ENCODE results near the gene ZSCAN22.
"Not testable (repeated sequence)": the region's sequence is repeated elsewhere in the genome, so short reads cannot be mapped to it uniquely, and the experiment has no call there.

The ZSCAN22 gene

GRCh38 chr19:58326914-58327726, at the start of gene ZSCAN22:
ZSCAN22 (plus strand) TSS chr19:58326994; CDS start chr19:58334803, 7,809 bp downstream.
- peak; percentile 81 for DNase-seq (ENCODE audit: low read depth)

GRCh38 chr19:58277197-58277596, 49.6 kb upstream of the ZSCAN22 start:
- DNase-seq (ENCODE audit: low read depth): no peak

GRCh38 chr19:58277748-58278540, 48.9 kb upstream of the ZSCAN22 start:
- no peak for DNase-seq (ENCODE audit: low read depth)

- peak; percentile 91 for DNase-seq (ENCODE audit: low read depth)
These were observed 48.2 kb upstream of the ZSCAN22 start, which contains the start of gene ZNF8 for GRCh38 chr19:58278541-58279041. ZNF8 (plus strand) TSS chr19:58278955; CDS start chr19:58279082, 127 bp downstream.

GRCh38 chr19:58279042-58279924, 47.5 kb upstream of the ZSCAN22 start:
- DNase-seq (ENCODE audit: low read depth): no peak

- no peak for DNase-seq (ENCODE audit: low read depth)
These were observed 46.9 kb upstream of the ZSCAN22 start for GRCh38 chr19:58279925-58280316.

GRCh38 chr19:58284199-58284598, 42.6 kb upstream of the ZSCAN22 start:
- no peak for DNase-seq (ENCODE audit: low read depth)

GRCh38 chr19:58291943-58292342, 34.9 kb upstream of the ZSCAN22 start:
- no peak for DNase-seq (ENCODE audit: low read depth)

- no peak for DNase-seq (ENCODE audit: low read depth)
These were observed 31.9 kb upstream of the ZSCAN22 start for GRCh38 chr19:58294743-58295374.

GRCh38 chr19:58296104-58296503, 30.7 kb upstream of the ZSCAN22 start:
- no peak for DNase-seq (ENCODE audit: low read depth)

GRCh38 chr19:58300620-58301019, 26.2 kb upstream of the ZSCAN22 start:
- no peak for DNase-seq (ENCODE audit: low read depth)

GRCh38 chr19:58304255-58304654, 22.5 kb upstream of the ZSCAN22 start:
- DNase-seq (ENCODE audit: low read depth): no peak

- no peak for DNase-seq (ENCODE audit: low read depth)
These were observed 22.1 kb upstream of the ZSCAN22 start for GRCh38 chr19:58304748-58305064.

- DNase-seq (ENCODE audit: low read depth): peak; percentile 86
These were observed 21.5 kb upstream of the ZSCAN22 start, which contains the start of gene ERVK3-1 for GRCh38 chr19:58305065-58305931. ERVK3-1 (plus strand) TSS chr19:58305377; CDS start chr19:58312169, 6,792 bp downstream.

GRCh38 chr19:58305932-58306323, 20.9 kb upstream of the ZSCAN22 start:
- no peak for DNase-seq (ENCODE audit: low read depth)

- DNase-seq (ENCODE audit: low read depth): no peak
These were observed 19.1 kb upstream of the ZSCAN22 start for GRCh38 chr19:58307736-58308135.

- not testable (repeated sequence) for DNase-seq (ENCODE audit: low read depth)
These were observed 16.1 kb upstream of the ZSCAN22 start for GRCh38 chr19:58310685-58311084.

GRCh38 chr19:58311345-58311865, 15.4 kb upstream of the ZSCAN22 start:
- no peak for DNase-seq (ENCODE audit: low read depth)

- DNase-seq (ENCODE audit: low read depth): no peak
These were observed 11.2 kb upstream of the ZSCAN22 start for GRCh38 chr19:58315580-58315979.

GRCh38 chr19:58317476-58318072, 9.2 kb upstream of the ZSCAN22 start:
- DNase-seq (ENCODE audit: low read depth): no peak
